ENCODE results near the gene TRIM36.

Gene TRIM36

GRCh38 chr5:115169487-115170133 lies at the start of gene TRIM36:
Gene TRIM36, minus strand, starts transcription at chr5:115169908. Its CDS starts 274 bp downstream, at chr5:115169634.
- FAIRE-seq (no peak), DNase-seq (ENCODE audit: low spot score) (peak; percentile 91)

GRCh38 chr5:115214541-115214940 lies 44.8 kb upstream of the TRIM36 start:
- no peak for DNase-seq (ENCODE audit: low spot score)
- FAIRE-seq, result no peak

- DNase-seq (ENCODE audit: low spot score), result no peak
- FAIRE-seq, result peak; percentile 32
These were observed 39.6 kb upstream of the TRIM36 start for GRCh38 chr5:115209279-115209678.

GRCh38 chr5:115202952-115203351 lies 33.2 kb upstream of the TRIM36 start:
- DNase-seq (ENCODE audit: low spot score), result no peak
- FAIRE-seq, result no peak

GRCh38 chr5:115196161-115196560 lies 26.5 kb upstream of the TRIM36 start:
- DNase-seq (ENCODE audit: low spot score) (no peak), FAIRE-seq (no peak)

GRCh38 chr5:115194676-115195075 lies 25.0 kb upstream of the TRIM36 start:
- DNase-seq (ENCODE audit: low spot score), result no peak
- FAIRE-seq, result no peak

- FAIRE-seq, result no peak
- no peak for DNase-seq (ENCODE audit: low spot score)
These were observed 23.6 kb upstream of the TRIM36 start for GRCh38 chr5:115193295-115193694.

- DNase-seq (ENCODE audit: low spot score) (no peak), FAIRE-seq (no peak)
These were observed 22.4 kb upstream of the TRIM36 start for GRCh38 chr5:115192098-115192497.

- FAIRE-seq (no peak), DNase-seq (ENCODE audit: low spot score) (no peak)
These were observed 21.8 kb upstream of the TRIM36 start for GRCh38 chr5:115191474-115192031.

- FAIRE-seq (no peak), DNase-seq (ENCODE audit: low spot score) (no peak)
These were observed 20.7 kb upstream of the TRIM36 start for GRCh38 chr5:115190388-115190787.

GRCh38 chr5:115189866-115190265 lies 20.2 kb upstream of the TRIM36 start:
- FAIRE-seq, result no peak
- no peak for DNase-seq (ENCODE audit: low spot score)

- FAIRE-seq (no peak), DNase-seq (ENCODE audit: low spot score) (no peak)
These were observed 17.1 kb upstream of the TRIM36 start for GRCh38 chr5:115186794-115187193.

- no peak for FAIRE-seq
- no peak for DNase-seq (ENCODE audit: low spot score)
These were observed 15.1 kb upstream of the TRIM36 start for GRCh38 chr5:115184770-115185169.

- FAIRE-seq (no peak), DNase-seq (ENCODE audit: low spot score) (no peak)
These were observed 12.0 kb upstream of the TRIM36 start for GRCh38 chr5:115181757-115182156.

GRCh38 chr5:115180165-115180709 lies 10.5 kb upstream of the TRIM36 start:
- no peak for DNase-seq (ENCODE audit: low spot score)
- FAIRE-seq, result no peak

- DNase-seq (ENCODE audit: low spot score) (no peak), FAIRE-seq (no peak)
These were observed 9.9 kb upstream of the TRIM36 start for GRCh38 chr5:115179394-115180164.

GRCh38 chr5:115179030-115179393 lies 9.3 kb upstream of the TRIM36 start:
- FAIRE-seq (no peak), DNase-seq (ENCODE audit: low spot score) (no peak)

- DNase-seq (ENCODE audit: low spot score), result no peak
- FAIRE-seq, result no peak
These were observed 1.3 kb upstream of the TRIM36 start for GRCh38 chr5:115170929-115171510.

- FAIRE-seq (no peak), DNase-seq (ENCODE audit: low spot score) (peak; percentile 9)
These were observed 623 bp upstream of the TRIM36 start for GRCh38 chr5:115170134-115170928.

- no peak for DNase-seq (ENCODE audit: low spot score)
- no peak for FAIRE-seq
These were observed 750 bp downstream of the TRIM36 start for GRCh38 chr5:115168829-115169486.

All from urothelium cell line (cell line).